Cardiac septum (tissue), 1 donor: Measurements from ENCODE around the gene CBX8. TPM values are rescaled to one million over a fixed set of nuclear protein-coding genes. Genes with fewer than 3 reads are reported as not detected.

Experiments used
- DNase-seq: peaks from one replicate; pipeline ENCODE4 v3.0.0-alpha.2; 2020; ENCODE audit warnings: low spot score
- intact Hi-C: fragments of 100-400 bp; cut with DNase I; formaldehyde crosslinking; loops from one replicate; pipeline ENCODE4 v1.14.0; 2022
- total RNA-seq: library from RNA; stranded (reverse); fragmentation: NEBNext Ultra II Directional; extraction: Animal tissue kit (Norgen Biotek cat#: 25700); gene quantifications from one replicate; pipeline ENCODE4 v1.2.1, GENCODE V29; 2021
- donor health status: DM: no; HTN: no; CAD: no.

CBX8 gene
- total RNA-seq, 1 donor from 2014 or later, result 5.7 TPM

GRCh38 chr17:79749958-79750357 lies 46.9 kb downstream of the CBX8 start:
- DNase-seq, result no peak
- intact Hi-C loops, result loop anchor here (5.0 kb wide), 2 partner anchors 52 to 222 kb away; no protein-coding TSS in a partner anchor

- intact Hi-C loops, result loop anchor here (5.0 kb wide), 2 partner anchors 53 to 223 kb away; no protein-coding TSS in a partner anchor
- no peak for DNase-seq
These were observed 47.6 kb downstream of the CBX8 start for GRCh38 chr17:79749156-79749815.

GRCh38 chr17:79748295-79749099 lies 48.4 kb downstream of the CBX8 start:
- intact Hi-C loops, result loop anchor here (5.0 kb wide), 2 partner anchors 54 to 224 kb away; no protein-coding TSS in a partner anchor
- DNase-seq, result no peak

- intact Hi-C loops, result loop anchor here (5.0 kb wide), 2 partner anchors 55 to 225 kb away; no protein-coding TSS in a partner anchor
- DNase-seq, result no peak
These were observed 49.2 kb downstream of the CBX8 start for GRCh38 chr17:79747508-79748294.

GRCh38 chr17:79746889-79747507 lies 49.9 kb downstream of the CBX8 start:
- intact Hi-C loops, result loop anchor here (5.0 kb wide), 2 partner anchors 55 to 225 kb away; no protein-coding TSS in a partner anchor
- DNase-seq, result no peak

GRCh38 chr17:79745641-79746105 lies 51.2 kb downstream of the CBX8 start:
- DNase-seq, result no peak
- intact Hi-C loops, result loop anchor here (5.0 kb wide), 2 partner anchors 57 to 227 kb away; no protein-coding TSS in a partner anchor

GRCh38 chr17:79743614-79744013 lies 53.3 kb downstream of the CBX8 start:
- intact Hi-C loops, result loop anchor here (5.0 kb wide), 1 partner anchor 249 kb away; no protein-coding TSS in a partner anchor

GRCh38 chr17:79742951-79743476 lies 53.9 kb downstream of the CBX8 start:
- no peak for DNase-seq
- intact Hi-C loops, result loop anchor here (5.0 kb wide), 1 partner anchor 249 kb away; no protein-coding TSS in a partner anchor

More at GRCh38 chr17:79743614-79744013, 53.3 kb downstream of the CBX8 start:
- no peak for DNase-seq

- no peak for DNase-seq
- intact Hi-C loops, result loop anchor here (5.0 kb wide), 1 partner anchor 250 kb away; no protein-coding TSS in a partner anchor
These were observed 54.3 kb downstream of the CBX8 start for GRCh38 chr17:79742589-79742918.

Other genes starting within 250 kb of the CBX8 start
- gene RBFOX3, start 186.0 kb downstream of the CBX8 start, total RNA-seq, result not detected
- not detected for gene ENPP7, start 66.1 kb downstream of the CBX8 start, total RNA-seq
- gene CBX2, start 18.9 kb downstream of the CBX8 start, total RNA-seq, result 3.5 TPM
- 23.8 TPM for gene CBX4, start 42.4 kb upstream of the CBX8 start, total RNA-seq
- 17.1 TPM for gene TBC1D16, start 238.8 kb upstream of the CBX8 start, total RNA-seq
- 9.0 TPM for gene CCDC40, start 239.6 kb upstream of the CBX8 start, total RNA-seq